Stimulated activated naive B cell treated with anti-CD40 and anti-IgM and Interleukin-4, amounts not matched to agents 10 μg/mL and 1 μg/mL and 100 μg/mL, for 72 hours (primary cell): ENCODE measurements around the gene TMEM89.

ENCODE experiments used
- ATAC-seq, 2 donors: fragments of 150-1000 bp; cut with Tn5 transposase; replicated peaks; 2 replicates each; pipeline ENCODE4 v1.10.0; 2021; ENCODE audit warnings: moderate library complexity in 1 of 2
- DNase-seq: peaks from one replicate; pipeline ENCODE4 v3.0.0; 2021
- H3K27ac Mint-ChIP-seq: one replicate; pipeline ENCODE4 v1.8.0; 2022; ENCODE audit warnings: mild to moderate bottlenecking, mixed read lengths
- H3K27me3 Mint-ChIP-seq, 2 donors: one replicate each; pipeline ENCODE4 v1.8.0; 2022; ENCODE audit warnings: mixed read lengths in 2 of 2
- H3K36me3 Mint-ChIP-seq, 2 donors: one replicate each; pipeline ENCODE4 v1.8.0; 2022; ENCODE audit warnings: mixed read lengths in 2 of 2, mild to moderate bottlenecking in 1 of 2
- H3K4me1 Mint-ChIP-seq, 2 donors: one replicate each; pipeline ENCODE4 v1.8.0; 2022; ENCODE audit warnings: mixed read lengths in 2 of 2, mild to moderate bottlenecking in 1 of 2
- H3K4me3 Mint-ChIP-seq, 2 donors: one replicate each; pipeline ENCODE4 v1.8.0; 2022; ENCODE audit warnings: mild to moderate bottlenecking in 2 of 2, mixed read lengths in 2 of 2, moderate library complexity in 1 of 2
- H3K9me3 Mint-ChIP-seq, 2 donors: one replicate each; pipeline ENCODE4 v1.8.0; 2022; ENCODE audit warnings: mixed read lengths in 2 of 2, mild to moderate bottlenecking in 1 of 2

TMEM89 gene

GRCh38 chr3:48634661-48635221 lies 13.2 kb upstream of the TMEM89 start:
- Mint-ChIP-seq H3K36me3 (peaks cover 17 to 22% of the 10 kb centered on the region in 2 donors), H3K27ac (peak overlapping the region; percentile 62), H3K4me1 (peaks cover 12 to 35% of the 10 kb centered on the region in 2 donors), H3K27me3 (peaks cover 0 to 13% of the 10 kb centered on the region in 2 donors), H3K9me3 (no peaks in the 10 kb centered on the region), H3K4me3 (peak overlapping the region; percentile 93 to 95)
- DNase-seq (peak; percentile 30), ATAC-seq (peak; percentile 36 to 43)

DNA sequence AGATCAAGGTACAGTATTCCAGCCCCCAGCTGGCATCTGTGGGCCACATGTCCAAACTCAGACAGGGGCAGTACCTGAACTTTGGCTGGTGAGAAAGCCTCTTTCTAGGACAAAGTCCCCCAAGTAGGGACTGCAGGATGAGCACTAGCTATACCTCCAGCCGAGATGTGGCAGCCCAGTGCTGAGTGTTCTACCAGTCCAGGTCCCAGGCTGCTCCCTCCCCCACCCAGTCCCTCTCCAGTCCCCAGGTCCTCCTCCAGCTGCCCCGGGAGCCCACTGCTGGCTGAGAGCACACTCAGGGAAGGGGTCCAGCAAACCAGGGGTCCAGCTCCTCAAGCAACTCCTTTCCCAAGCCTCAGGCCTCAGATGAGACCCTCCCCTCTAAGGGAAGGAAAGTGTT lies 12.2 kb upstream of the TMEM89 start:
- Mint-ChIP-seq H3K4me1 (peaks cover 12 to 32% of the 10 kb centered on the region in 2 donors), H3K27ac (no peak overlapping the region), H3K4me3 (peak overlapping the region in 1 of 2 donors; percentile 95), H3K9me3 (no peaks in the 10 kb centered on the region), H3K27me3 (peaks cover 0 to 8% of the 10 kb centered on the region in 2 donors), H3K36me3 (peaks cover 21 to 26% of the 10 kb centered on the region in 2 donors)
- no peak for DNase-seq
- ATAC-seq: no peak

DNA sequence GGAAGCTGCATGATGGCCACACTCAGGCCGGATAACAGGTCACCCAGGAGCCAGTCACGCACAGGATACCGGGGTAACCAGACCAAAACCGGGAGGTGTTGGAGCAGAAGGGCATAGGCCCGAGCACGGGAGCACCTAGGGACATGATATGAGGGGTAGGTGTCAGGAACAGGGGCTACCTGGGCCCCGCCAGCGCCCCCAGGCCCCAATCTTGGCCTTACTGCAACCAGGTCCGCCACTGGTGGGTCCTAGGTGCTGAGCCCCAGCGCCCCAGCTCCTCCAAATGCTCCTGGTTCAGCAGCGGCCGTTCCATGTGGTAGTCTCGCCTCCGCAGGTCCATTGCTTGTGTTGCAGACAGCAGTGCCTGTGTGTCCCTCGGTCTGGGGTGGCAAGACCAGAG lies 11.7 kb upstream of the TMEM89 start:
- Mint-ChIP-seq H3K36me3 (peaks cover 22 to 30% of the 10 kb centered on the region in 2 donors), H3K4me3 (no peak overlapping the region), H3K27ac (no peak overlapping the region), H3K27me3 (peaks cover 0 to 6% of the 10 kb centered on the region in 2 donors), H3K9me3 (no peaks in the 10 kb centered on the region), H3K4me1 (peaks cover 12 to 32% of the 10 kb centered on the region in 2 donors)
- DNase-seq (no peak), ATAC-seq (no peak)

DNA sequence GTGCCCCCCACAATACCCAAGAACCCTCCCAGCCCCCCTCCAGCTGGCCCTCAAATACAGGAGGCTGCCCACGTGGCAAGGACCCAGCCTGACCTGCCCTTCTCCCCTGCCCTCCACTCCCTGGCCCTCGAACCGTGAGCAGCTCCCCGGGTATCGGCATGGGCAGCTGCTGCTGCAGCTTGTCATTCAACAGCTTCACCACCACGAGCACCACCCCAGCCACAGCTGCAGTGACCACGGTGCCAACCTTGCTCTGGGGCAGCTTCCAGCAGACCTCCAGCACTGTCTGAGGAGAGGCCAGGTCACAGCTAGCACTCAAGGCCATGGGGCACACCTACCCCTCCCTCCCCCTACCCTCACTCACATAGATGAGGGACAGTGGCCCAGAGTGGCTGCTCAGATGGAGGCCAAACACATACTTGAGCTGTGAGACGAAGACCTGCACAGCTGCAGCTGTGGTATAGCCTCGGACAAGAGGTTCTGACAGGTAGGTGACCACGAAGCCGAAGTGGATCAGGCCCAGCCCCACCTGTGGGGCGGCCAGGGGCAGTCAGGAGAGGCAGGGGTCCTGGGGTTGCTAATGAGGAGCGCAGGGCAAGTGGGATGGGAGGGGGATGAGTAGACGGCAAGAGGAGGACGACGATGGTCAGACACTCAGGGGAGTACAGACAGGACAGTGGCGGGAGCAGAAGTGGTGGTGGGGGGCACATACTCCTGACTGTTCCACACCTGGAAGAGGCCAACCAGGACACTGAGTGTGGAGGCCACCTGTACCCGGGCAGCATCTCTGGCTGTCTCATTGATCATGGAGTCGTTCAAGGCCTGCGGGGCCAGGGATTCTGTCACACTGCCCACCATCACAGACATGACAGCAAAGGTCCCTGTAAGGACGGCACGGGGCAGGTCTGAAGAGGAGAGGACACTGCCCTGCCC lies 10.2 kb upstream of the TMEM89 start:
- Mint-ChIP-seq H3K27me3 (no peaks in the 10 kb centered on the region), H3K27ac (no peak overlapping the region), H3K4me1 (peaks cover 9 to 32% of the 10 kb centered on the region in 2 donors), H3K9me3 (no peaks in the 10 kb centered on the region), H3K4me3 (no peak overlapping the region), H3K36me3 (peaks cover 27 to 42% of the 10 kb centered on the region in 2 donors)
- ATAC-seq: no peak
- DNase-seq: no peak

- no peak overlapping the region for H3K27ac Mint-ChIP-seq
- ATAC-seq (no peak), DNase-seq (no peak)
- H3K9me3 Mint-ChIP-seq: no peaks in the 10 kb centered on the region
- peaks cover 30 to 49% of the 10 kb centered on the region in 2 donors for H3K36me3 Mint-ChIP-seq
- H3K27me3 Mint-ChIP-seq: no peaks in the 10 kb centered on the region
- H3K4me3 Mint-ChIP-seq: no peak overlapping the region
- H3K4me1 Mint-ChIP-seq: peaks cover 9 to 26% of the 10 kb centered on the region in 2 donors
These were observed 9.3 kb upstream of the TMEM89 start for GRCh38 chr3:48630833-48631232.

GRCh38 chr3:48630407-48630806 lies 8.8 kb upstream of the TMEM89 start:
- Mint-ChIP-seq H3K4me1 (peaks cover 7 to 21% of the 10 kb centered on the region in 2 donors), H3K4me3 (no peak overlapping the region), H3K27me3 (no peaks in the 10 kb centered on the region), H3K9me3 (no peaks in the 10 kb centered on the region), H3K27ac (no peak overlapping the region), H3K36me3 (peaks cover 30 to 54% of the 10 kb centered on the region in 2 donors)
- ATAC-seq (no peak), DNase-seq (no peak)

GRCh38 chr3:48629894-48630293 lies 8.3 kb upstream of the TMEM89 start:
- Mint-ChIP-seq H3K36me3 (peaks cover 33 to 59% of the 10 kb centered on the region in 2 donors), H3K9me3 (no peaks in the 10 kb centered on the region), H3K4me3 (no peak overlapping the region), H3K27me3 (no peaks in the 10 kb centered on the region), H3K27ac (no peak overlapping the region), H3K4me1 (peaks cover 7 to 20% of the 10 kb centered on the region in 2 donors)
- no peak for DNase-seq
- no peak for ATAC-seq

- ATAC-seq (no peak), DNase-seq (no peak)
- H3K4me3 Mint-ChIP-seq: no peak overlapping the region
- H3K27ac Mint-ChIP-seq: no peak overlapping the region
- no peaks in the 10 kb centered on the region for H3K9me3 Mint-ChIP-seq
- H3K36me3 Mint-ChIP-seq: peaks cover 35 to 63% of the 10 kb centered on the region in 2 donors
- peaks cover 1 to 6% of the 10 kb centered on the region in 2 donors for H3K4me1 Mint-ChIP-seq
- H3K27me3 Mint-ChIP-seq: no peaks in the 10 kb centered on the region
These were observed 6.9 kb upstream of the TMEM89 start for GRCh38 chr3:48628277-48629017.

DNA sequence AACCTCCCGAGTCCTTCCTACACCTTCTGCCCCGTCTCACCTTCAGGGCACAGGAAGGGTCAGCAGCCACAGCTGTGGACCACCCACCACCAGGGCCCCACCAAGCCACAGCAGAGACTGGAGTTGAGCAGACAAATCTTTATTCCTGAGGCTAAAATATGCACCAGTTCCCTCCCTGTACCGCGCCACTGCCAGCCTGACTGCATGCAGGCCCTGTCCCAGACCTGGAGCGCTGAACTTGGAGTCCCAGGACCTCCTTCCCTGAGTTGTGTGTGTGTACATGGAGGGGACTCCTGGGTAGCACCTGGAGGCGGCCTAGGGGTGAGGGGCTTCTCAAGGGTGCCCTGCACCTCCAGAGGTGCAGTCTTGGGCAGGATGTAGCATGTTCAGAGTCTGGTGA lies 4.0 kb upstream of the TMEM89 start:
- no peaks in the 10 kb centered on the region for H3K27me3 Mint-ChIP-seq
- DNase-seq (no peak), ATAC-seq (no peak)
- H3K4me1 Mint-ChIP-seq: peaks cover 2 to 4% of the 10 kb centered on the region in 2 donors
- H3K4me3 Mint-ChIP-seq: no peak overlapping the region
- no peak overlapping the region for H3K27ac Mint-ChIP-seq
- H3K9me3 Mint-ChIP-seq: no peaks in the 10 kb centered on the region
- peaks cover 32 to 56% of the 10 kb centered on the region in 2 donors for H3K36me3 Mint-ChIP-seq

GRCh38 chr3:48624767-48625166 lies 3.2 kb upstream of the TMEM89 start:
- Mint-ChIP-seq H3K27me3 (no peaks in the 10 kb centered on the region), H3K27ac (no peak overlapping the region), H3K9me3 (peaks cover 0 to 3% of the 10 kb centered on the region in 2 donors), H3K4me3 (no peak overlapping the region), H3K4me1 (peaks cover 4 to 5% of the 10 kb centered on the region in 2 donors), H3K36me3 (peaks cover 32 to 62% of the 10 kb centered on the region in 2 donors)
- no peak for ATAC-seq
- DNase-seq: no peak

DNA sequence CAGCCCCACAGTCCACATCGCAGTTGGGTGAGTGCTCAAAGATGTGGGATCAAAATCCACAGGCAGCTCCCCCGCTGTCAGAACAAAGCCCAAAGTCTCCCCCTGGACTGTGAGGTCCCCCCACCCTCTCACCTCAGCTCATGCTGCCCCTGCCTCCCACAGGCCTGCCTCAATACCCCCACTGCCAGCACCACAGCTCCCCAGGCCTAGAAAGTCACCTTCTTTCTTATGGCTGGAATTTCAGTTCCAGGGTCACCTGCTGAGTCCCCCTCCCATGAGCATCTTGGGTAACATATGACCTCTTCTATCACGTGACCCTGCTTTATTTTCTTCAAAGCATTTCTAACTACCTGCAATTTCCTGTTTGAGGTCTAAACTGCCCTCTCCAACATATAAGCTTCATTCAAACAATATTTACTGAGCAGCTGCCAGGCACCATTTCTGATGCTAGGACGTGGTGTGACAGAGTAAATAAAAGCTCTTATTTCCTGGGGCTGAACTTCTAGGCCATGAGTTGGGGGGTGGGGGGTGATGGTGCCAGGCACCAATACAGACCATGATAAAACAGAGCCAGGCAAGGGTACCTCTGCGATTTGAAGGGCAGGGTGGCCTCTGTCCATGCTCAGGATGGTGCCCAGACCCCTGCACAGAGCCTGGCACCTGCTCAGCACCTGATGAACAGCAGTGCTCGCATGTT lies 2.4 kb upstream of the TMEM89 start:
- H3K27ac Mint-ChIP-seq: no peak overlapping the region

DNA sequence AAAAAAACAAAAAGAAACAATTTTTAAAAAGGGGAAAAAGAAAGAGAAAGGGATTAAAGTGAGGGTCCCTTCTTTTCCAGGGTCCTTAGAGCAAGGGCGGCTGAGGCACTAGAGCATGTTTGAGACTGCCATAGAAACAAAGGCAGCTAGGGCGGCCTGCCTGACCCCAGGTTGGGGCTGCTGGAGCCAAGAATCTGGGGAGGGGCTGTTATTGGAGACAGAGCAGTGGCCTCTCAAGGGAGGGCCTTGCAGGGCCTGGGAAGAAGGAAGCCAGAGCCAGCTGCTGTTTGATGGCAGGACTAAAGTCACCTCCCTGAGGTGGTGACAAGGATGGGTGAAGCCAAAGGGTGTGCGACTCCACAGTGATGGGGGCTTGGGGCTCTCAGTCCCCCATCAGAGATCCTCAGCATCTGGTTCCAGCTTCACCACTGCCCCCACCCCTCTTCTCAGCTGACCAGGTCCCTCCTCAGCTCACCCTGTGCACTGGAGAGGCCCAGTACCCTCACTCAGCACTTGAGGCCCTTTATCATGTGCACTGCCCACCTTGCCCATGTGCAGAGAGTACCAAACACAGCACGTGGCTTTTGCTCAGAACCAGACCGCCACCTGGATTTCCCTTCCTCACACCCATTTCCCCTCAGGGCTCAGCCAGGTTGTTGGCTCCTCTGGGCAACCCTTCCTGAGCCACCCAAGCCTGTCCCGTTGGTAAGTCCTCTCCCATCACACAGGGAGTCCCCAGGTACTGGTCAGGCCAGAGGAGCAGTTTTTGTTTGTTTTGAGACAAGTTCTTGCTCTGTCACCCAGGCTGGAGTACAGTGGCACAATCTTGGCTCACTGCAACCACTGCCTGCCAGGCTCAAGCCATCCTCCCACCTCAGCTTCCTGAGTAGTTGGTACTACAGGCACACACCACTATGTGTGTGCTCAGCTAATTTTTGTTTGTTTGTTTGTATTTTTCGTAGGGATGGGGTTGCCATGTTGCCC lies 1.7 kb downstream of the TMEM89 start:
- Mint-ChIP-seq H3K36me3 (peaks cover 23 to 29% of the 10 kb centered on the region in 2 donors), H3K27ac (peak overlapping the region; percentile 37), H3K4me3 (no peak overlapping the region), H3K9me3 (peaks cover 3 to 9% of the 10 kb centered on the region in 2 donors), H3K4me1 (peaks cover 4 to 5% of the 10 kb centered on the region in 2 donors), H3K27me3 (no peaks in the 10 kb centered on the region)
- no peak for DNase-seq
- no peak for ATAC-seq

More for the DNA sequence above, 2.4 kb upstream of the TMEM89 start:
- ATAC-seq: no peak
- no peak for DNase-seq
- Mint-ChIP-seq H3K4me1 (peaks cover 4 to 5% of the 10 kb centered on the region in 2 donors), H3K27me3 (no peaks in the 10 kb centered on the region), H3K36me3 (peaks cover 29 to 56% of the 10 kb centered on the region in 2 donors), H3K4me3 (no peak overlapping the region), H3K9me3 (peaks cover 0 to 3% of the 10 kb centered on the region in 2 donors)

- H3K27me3 Mint-ChIP-seq: peaks cover 0 to 4% of the 10 kb centered on the region in 2 donors
- H3K36me3 Mint-ChIP-seq: peaks cover 23 to 30% of the 10 kb centered on the region in 2 donors
- no peak overlapping the region for H3K4me3 Mint-ChIP-seq
- H3K4me1 Mint-ChIP-seq: peaks cover 12 to 19% of the 10 kb centered on the region in 2 donors
- DNase-seq (no peak), ATAC-seq (no peak)
- H3K9me3 Mint-ChIP-seq: peaks cover 3 to 9% of the 10 kb centered on the region in 2 donors
- no peak overlapping the region for H3K27ac Mint-ChIP-seq
These were observed 4.0 kb downstream of the TMEM89 start for GRCh38 chr3:48617559-48617958.
